OCI-LY7 (cell line): ENCODE data around the gene OR2B2. TPM values are rescaled to one million over a fixed set of nuclear protein-coding genes. Genes with fewer than 3 reads are reported as not detected.
A peak's percentile ranks its signal among the peaks of the same experiment; 100 is the strongest.

Experiments used
- BruUV-seq: library from RNA; stranded (reverse); fragments of 400-500 nt; replicated peaks from 2 replicates; lab custom pipeline; 2021; lab: Mats Ljungman, UMichigan
- CTCF ChIA-PET: fragments of 300-600 bp; sonication (Branson Sonifier 250); formaldehyde crosslinking; loops from one replicate; lab custom pipeline; 2022; ENCODE audit warnings: antibody characterized with exemption; ENCODE audit not compliant: unreplicated experiment; lab: Charles Lee
- POLR2A ChIA-PET: fragments of 300-600 bp; sonication (Branson Sonifier 250); formaldehyde crosslinking; loops from one replicate; lab custom pipeline; 2022; ENCODE audit warnings: antibody characterized with exemption; lab: Charles Lee
- DNase-seq: peaks from one replicate; pipeline ENCODE4 v3.0.0-alpha.2; 2015; ENCODE audit warnings: low spot score
- H2AFZ ChIP-seq: fragments of 200-600 bp; sonication (generic), shearing (Covaris generic); 2 replicates; pipeline ENCODE4 v1.6.1; 2014; ENCODE audit warnings: mild to moderate bottlenecking, antibody characterized with exemption, low read length, moderate library complexity
- H3K27ac ChIP-seq: fragments of 200-600 bp; sonication (generic); 2 replicates; pipeline ENCODE4 v1.5.1; 2014; ENCODE audit warnings: mixed run types, low read depth, mild to moderate bottlenecking, moderate library complexity, low read length, inconsistent platforms; ENCODE audit not compliant: poor library complexity, severe bottlenecking
- H3K36me3 ChIP-seq: fragments of 200-600 bp; sonication (generic); 2 replicates; pipeline ENCODE4 v1.6.1; 2014; ENCODE audit warnings: mild to moderate bottlenecking, antibody characterized with exemption, low read length, moderate library complexity, mixed read lengths; ENCODE audit not compliant: insufficient read depth
- H3K4me1 ChIP-seq: fragments of 200-600 bp; sonication (generic); 2 replicates; pipeline ENCODE4 v1.5.1; 2014; ENCODE audit warnings: mild to moderate bottlenecking, low read length; ENCODE audit not compliant: insufficient read depth, poor library complexity, severe bottlenecking
- H3K4me2 ChIP-seq: fragments of 200-600 bp; sonication (generic); 2 replicates; pipeline ENCODE4 v1.6.1; 2014; ENCODE audit warnings: mild to moderate bottlenecking, low read length
- H3K4me3 ChIP-seq: fragments of 200-600 bp; sonication (generic); 2 replicates; pipeline ENCODE4 v1.5.1; 2014; ENCODE audit warnings: mild to moderate bottlenecking, low read depth, low read length; ENCODE audit not compliant: poor library complexity, severe bottlenecking
- H3K79me2 ChIP-seq: fragments of 200-600 bp; sonication (generic); 2 replicates; pipeline ENCODE4 v1.6.1; 2016; ENCODE audit warnings: low read depth, mild to moderate bottlenecking, low read length, moderate library complexity, mixed read lengths; ENCODE audit not compliant: insufficient read depth
- H3K9me2 ChIP-seq: fragments of 200-600 bp; sonication (generic); 2 replicates; pipeline ENCODE4 v1.6.1; 2016; ENCODE audit warnings: mild to moderate bottlenecking, low read length, mixed read lengths; ENCODE audit not compliant: insufficient read depth
- H3K9me3 ChIP-seq: fragments of 200-600 bp; sonication (generic); 2 replicates; pipeline ENCODE4 v1.6.1; 2014; ENCODE audit warnings: mild to moderate bottlenecking, mixed run types, low read length, mixed read lengths
- H4K20me1 ChIP-seq: fragments of 200-600 bp; sonication (generic); 2 replicates; pipeline ENCODE4 v1.6.1; 2014; ENCODE audit warnings: mild to moderate bottlenecking, antibody characterized with exemption, low read length, moderate library complexity, mixed read lengths; ENCODE audit not compliant: insufficient read depth
- CTCF ChIP-seq: fragments of 200-600 bp; sonication (generic); conservative IDR thresholded peaks from 2 replicates; pipeline ENCODE4 v1.5.1; 2014; ENCODE audit warnings: mild to moderate bottlenecking, antibody characterized with exemption, low read length, moderate library complexity, mixed read lengths
- EZH2phosphoT487 ChIP-seq: fragments of 200-600 bp; sonication (generic); IDR thresholded peaks from 2 replicates; pipeline ENCODE4 v1.6.1; 2018; ENCODE audit warnings: low read depth, borderline replicate concordance, mild to moderate bottlenecking, mixed run types, antibody characterized with exemption, low read length, moderate library complexity, mixed read lengths
- intact Hi-C: fragments of 100-400 bp; cut with micrococcal nuclease; formaldehyde crosslinking; loops from one replicate; pipeline ENCODE4 v1.10.0; 2022; ENCODE audit not compliant: unreplicated experiment
- total RNA-seq, 2 experiments: library from RNA; depleted of rRNA in 1 of 2; stranded (reverse); fragments of >200 nt in 1 of 2; shearing (Covaris generic) in 1 of 2; gene quantifications; 2 replicates each; pipeline ENCODE4 v1.2.3, GENCODE V29; 2014 to 2022

The OR2B2 gene
- total RNA-seq, 2 experiments from 2014 or later: not detected

GRCh38 chr6:27862396-27863066 is 49.7 kb downstream of the OR2B2 start:
- peak; percentile 35 for DNase-seq
- H4K20me1 ChIP-seq: no peaks in the 10 kb centered on the region
- no peaks in the 10 kb centered on the region for H3K9me2 ChIP-seq
- H3K27ac ChIP-seq: peak overlapping the region; percentile 99
- TF ChIP-seq EZH2phosphoT487 (no peak), CTCF (no peak)
- ChIA-PET CTCF (no interaction called here), POLR2A (interaction anchor here (0.5 to 27.1 kb wide), 14 partner anchors 8 to 1836 kb away, joined by 3 to 1237 read pairs (median 5); a partner anchor contains a TSS)
- H3K4me3 ChIP-seq: peak overlapping the region; percentile 67
- no peaks in the 10 kb centered on the region for H3K36me3 ChIP-seq
- H3K4me1 ChIP-seq: peaks cover 40% of the 10 kb centered on the region
- no TSS peak for BruUV-seq
- intact Hi-C loops: no loop called here
- H3K9me3 ChIP-seq: no peaks in the 10 kb centered on the region
- H3K79me2 ChIP-seq: peaks cover 14% of the 10 kb centered on the region; the same call in 1 of the 2 replicates
- peak overlapping the region; percentile 71 for H3K4me2 ChIP-seq
- H2AFZ ChIP-seq: no peak overlapping the region

GRCh38 chr6:27861861-27862260 is 50.3 kb downstream of the OR2B2 start:
- ChIA-PET POLR2A (interaction anchor here (0.5 to 27.1 kb wide), 14 partner anchors 8 to 1836 kb away, joined by 3 to 1237 read pairs (median 4); a partner anchor contains a TSS), CTCF (no interaction called here)
- TF ChIP-seq EZH2phosphoT487 (no peak), CTCF (no peak)
- peak overlapping the region; percentile 67 for H3K4me3 ChIP-seq
- no peak overlapping the region for H2AFZ ChIP-seq
- no peaks in the 10 kb centered on the region for H3K9me2 ChIP-seq
- peaks cover 39% of the 10 kb centered on the region for H3K4me1 ChIP-seq
- H3K4me2 ChIP-seq: peak overlapping the region; percentile 71
- intact Hi-C loops: no loop called here
- no peaks in the 10 kb centered on the region for H4K20me1 ChIP-seq
- no peaks in the 10 kb centered on the region for H3K36me3 ChIP-seq
- DNase-seq: peak; percentile 55
- H3K79me2 ChIP-seq: peaks cover 14% of the 10 kb centered on the region; the same call in 1 of the 2 replicates
- BruUV-seq: no TSS peak
- H3K27ac ChIP-seq: peak overlapping the region; percentile 99
- no peaks in the 10 kb centered on the region for H3K9me3 ChIP-seq
